Measurements from ENCODE around the gene ABTB1. TPM values are rescaled to one million over a fixed set of nuclear protein-coding genes. Genes with fewer than 3 reads are reported as not detected.
"Not testable (repeated sequence)": the region's sequence is repeated elsewhere in the genome, so short reads cannot be mapped to it uniquely, and the experiment has no call there.

The ABTB1 gene
- total RNA-seq, 1 donor from 2014 or later, result 16.3 TPM

GRCh38 chr3:127700406-127700805 is 27.7 kb downstream of the ABTB1 start:
- ATAC-seq, result peak; percentile 33
- peak; percentile 85 for DNase-seq (ENCODE audit: low spot score)

GRCh38 chr3:127701280-127701911 is 28.6 kb downstream of the ABTB1 start:
- ATAC-seq (no peak), DNase-seq (ENCODE audit: low spot score) (no peak)

- ATAC-seq (peak; percentile 76), DNase-seq (ENCODE audit: low spot score) (peak; percentile 95)
Observed at GRCh38 chr3:127702151-127702578, 29.4 kb downstream of the ABTB1 start.

GRCh38 chr3:127704840-127705239 is 32.1 kb downstream of the ABTB1 start:
- not testable (repeated sequence) for ATAC-seq

GRCh38 chr3:127706312-127706711 is 33.6 kb downstream of the ABTB1 start:
- DNase-seq (ENCODE audit: low spot score), result no peak
- no peak for ATAC-seq

More at GRCh38 chr3:127704840-127705239, 32.1 kb downstream of the ABTB1 start:
- not testable (repeated sequence) for DNase-seq (ENCODE audit: low spot score)

- no peak for ATAC-seq
- peak; percentile 39 for DNase-seq (ENCODE audit: low spot score)
Observed at GRCh38 chr3:127706785-127707351, 34.1 kb downstream of the ABTB1 start.

GRCh38 chr3:127707851-127708411 is 35.2 kb downstream of the ABTB1 start:
- DNase-seq (ENCODE audit: low spot score), result peak; percentile 35
- no peak for ATAC-seq

GRCh38 chr3:127708837-127709236 is 36.1 kb downstream of the ABTB1 start:
- no peak for ATAC-seq
- no peak for DNase-seq (ENCODE audit: low spot score)

GRCh38 chr3:127709320-127710060 is 36.7 kb downstream of the ABTB1 start:
- DNase-seq (ENCODE audit: low spot score) (peak; percentile 8), ATAC-seq (no peak)

- no peak for ATAC-seq
- DNase-seq (ENCODE audit: low spot score), result peak; percentile 43
Observed at GRCh38 chr3:127710155-127710941, 37.6 kb downstream of the ABTB1 start.

- DNase-seq (ENCODE audit: low spot score) (peak; percentile 37), ATAC-seq (no peak)
Observed at GRCh38 chr3:127711021-127711695, 38.4 kb downstream of the ABTB1 start.

GRCh38 chr3:127711896-127712295 is 39.1 kb downstream of the ABTB1 start:
- no peak for DNase-seq (ENCODE audit: low spot score)

GRCh38 chr3:127712461-127712860 is 39.7 kb downstream of the ABTB1 start:
- no peak for ATAC-seq
- no peak for DNase-seq (ENCODE audit: low spot score)

More at GRCh38 chr3:127711896-127712295, 39.1 kb downstream of the ABTB1 start:
- ATAC-seq, result no peak

GRCh38 chr3:127712881-127713771 is 40.4 kb downstream of the ABTB1 start:
- no peak for DNase-seq (ENCODE audit: low spot score)
- ATAC-seq, result peak; percentile 16

GRCh38 chr3:127714125-127714571 is 41.4 kb downstream of the ABTB1 start:
- DNase-seq (ENCODE audit: low spot score), result no peak
- ATAC-seq, result no peak

- no peak for ATAC-seq
- DNase-seq (ENCODE audit: low spot score), result no peak
Observed at GRCh38 chr3:127714866-127715265, 42.1 kb downstream of the ABTB1 start.

GRCh38 chr3:127715532-127715931 is 42.8 kb downstream of the ABTB1 start:
- no peak for ATAC-seq
- no peak for DNase-seq (ENCODE audit: low spot score)

- ATAC-seq (no peak), DNase-seq (ENCODE audit: low spot score) (no peak)
Observed at GRCh38 chr3:127716384-127716783, 43.6 kb downstream of the ABTB1 start.
